HepG2 (cell line): ENCODE measurements around the gene SYS1. TPM values are rescaled to one million over a fixed set of nuclear protein-coding genes. Genes with fewer than 3 reads are reported as not detected.

ENCODE experiments used
- CBX2 ChIP-seq, 2 experiments: fragments of 200-600 bp in 1 of 2; sonication (generic); formaldehyde crosslinking in 1 of 2; IDR thresholded peaks; 2 replicates each; pipeline versions ENCODE4 v1.7.0 to v1.8.1; 2018 to 2022; ENCODE audit warnings: low read depth in 2 of 2, low read length in 1 of 2, mild to moderate bottlenecking in 1 of 2, missing genetic modification reagents in 1 of 2
- FOSL2 ChIP-seq: sonication (generic); formaldehyde crosslinking; IDR thresholded peaks from 2 replicates; pipeline ENCODE4 v1.4.0; 2020; ENCODE audit warnings: missing genetic modification reagents
- GATAD2A ChIP-seq: IDR thresholded peaks from 2 replicates; pipeline ENCODE4 v1.6.1; 2016
- HMG20A ChIP-seq: IDR thresholded peaks from 2 replicates; pipeline ENCODE4 v1.6.1; 2016; ENCODE audit warnings: borderline replicate concordance
- HNF4G ChIP-seq, 2 experiments: sonication (generic) in 1 of 2; formaldehyde crosslinking in 1 of 2; IDR thresholded peaks; 2 replicates each; pipeline versions ENCODE4 v1.4.0 to v1.6.1; 2011 to 2020; ENCODE audit warnings: borderline replicate concordance in 2 of 2, low read depth in 2 of 2, mild to moderate bottlenecking in 2 of 2, low read length in 1 of 2, missing genetic modification reagents in 1 of 2, moderate library complexity in 1 of 2
- NPAS2 ChIP-seq: sonication (generic); formaldehyde crosslinking; IDR thresholded peaks from 2 replicates; pipeline ENCODE4 v1.8.0; 2022; ENCODE audit warnings: mild to moderate bottlenecking, missing genetic modification reagents, borderline replicate concordance
- ONECUT2 ChIP-seq: sonication (generic); formaldehyde crosslinking; IDR thresholded peaks from 2 replicates; pipeline ENCODE4 v1.4.0; 2020; ENCODE audit warnings: missing genetic modification reagents
- RFXAP ChIP-seq: sonication (generic); formaldehyde crosslinking; IDR thresholded peaks from 2 replicates; pipeline ENCODE4 v1.4.0; 2020; ENCODE audit warnings: missing genetic modification reagents, borderline replicate concordance
- SATB2 ChIP-seq: sonication (generic); formaldehyde crosslinking; IDR thresholded peaks from 2 replicates; pipeline ENCODE4 v1.5.0; 2020; ENCODE audit warnings: missing genetic modification reagents
- SCMH1 ChIP-seq: sonication (generic); formaldehyde crosslinking; IDR thresholded peaks from 2 replicates; pipeline ENCODE4 v1.9.0; 2021; ENCODE audit warnings: missing genetic modification reagents, mild to moderate bottlenecking, borderline replicate concordance
- SP1 ChIP-seq, 2 experiments: fragments of 450-650 bp in 1 of 2; sonication (generic) in 1 of 2; formaldehyde crosslinking in 1 of 2; IDR thresholded peaks; 2 replicates each; pipeline versions ENCODE4 v1.4.0 to v1.6.1; 2016 to 2020; ENCODE audit warnings: missing genetic modification reagents in 1 of 2
- TAF1 ChIP-seq: sonication (generic); formaldehyde crosslinking; IDR thresholded peaks from 2 replicates; pipeline ENCODE4 v1.4.0; 2020; ENCODE audit warnings: missing genetic modification reagents
- ZKSCAN1 ChIP-seq: fragments of 150-350 bp; IDR thresholded peaks from 2 replicates; pipeline ENCODE4 v1.6.1; 2014; ENCODE audit warnings: low read length
- ZNF296 ChIP-seq: sonication (generic); formaldehyde crosslinking; conservative IDR thresholded peaks from 2 replicates; pipeline ENCODE4 v1.5.0; 2020; ENCODE audit warnings: mild to moderate bottlenecking, missing genetic modification reagents
- ZNF367 ChIP-seq: sonication (generic); formaldehyde crosslinking; IDR thresholded peaks from 2 replicates; pipeline ENCODE4 v1.4.0; 2020; ENCODE audit warnings: missing genetic modification reagents, borderline replicate concordance
- ZNF563 ChIP-seq: sonication (generic); formaldehyde crosslinking; IDR thresholded peaks from 2 replicates; pipeline ENCODE4 v1.8.0; 2022; ENCODE audit warnings: mild to moderate bottlenecking, moderate library complexity, missing genetic modification reagents
- ZNF776 ChIP-seq: sonication (generic); formaldehyde crosslinking; IDR thresholded peaks from 2 replicates; pipeline ENCODE4 v1.4.0; 2020; ENCODE audit warnings: mild to moderate bottlenecking, missing genetic modification reagents
- ZSCAN30 ChIP-seq: sonication (generic); formaldehyde crosslinking; IDR thresholded peaks from 2 replicates; pipeline ENCODE4 v1.5.0; 2020; ENCODE audit warnings: mild to moderate bottlenecking, missing genetic modification reagents
- polyA plus RNA-seq, 8 experiments: library from polyadenylated mRNA; depleted of rRNA in 3 of 8; stranded (reverse) in 7 of 8; unstranded in 1 of 8; fragments of >200 nt; fragmentation: Illumina TruSeq in 4 of 8; extraction: Trizol in 4 of 8; gene quantifications; 2 replicates each; pipeline versions ENCODE4 v1.2.1 to v1.2.3, GENCODE V29; 2011 to 2016; ENCODE audit warnings: low read depth in 4 of 8, missing spikeins in 1 of 8, mixed read lengths in 1 of 8; ENCODE audit not compliant: insufficient read depth in 1 of 8
- total RNA-seq, 5 experiments: library from RNA; depleted of rRNA; stranded (reverse); fragments of >200 nt; fragmentation: Illumina TruSeq; extraction: Trizol; gene quantifications; 2 replicates each; pipeline ENCODE4 v1.2.3, GENCODE V29; 2016; ENCODE audit warnings: low read depth in 1 of 5
- TF ChIP-seq, protein P1 (sequence below): sonication (generic); formaldehyde crosslinking; IDR thresholded peaks from 2 replicates; pipeline ENCODE4 v1.4.0; 2020; ENCODE audit warnings: missing genetic modification reagents
- TF ChIP-seq, protein P2 (sequence below): sonication (generic); formaldehyde crosslinking; IDR thresholded peaks from 2 replicates; pipeline ENCODE4 v1.5.0; 2020; ENCODE audit warnings: mild to moderate bottlenecking, missing genetic modification reagents
- TF ChIP-seq, protein P3 (sequence below): sonication (generic); formaldehyde crosslinking; IDR thresholded peaks from 2 replicates; pipeline ENCODE4 v1.5.1; 2020; ENCODE audit warnings: missing genetic modification reagents, mild to moderate bottlenecking, borderline replicate concordance

Gene SYS1
- total and polyA plus RNA-seq, 2 of the 13 experiments (the other 11 are each of a cell fraction or from before 2014, with no cell fraction given) = 38.3 to 65.6 TPM

GRCh38 chr20:45341939-45342854 lies 20.8 kb upstream of the SYS1 start (continued):
- TF ChIP-seq CBX2 (IDR thresholded peaks at IDR 0.05; ENCODE audit: low read depth, low read length) = no peak
- TF ChIP-seq CBX2 (CRISPR knock-in tag; IDR thresholded peaks at IDR 0.05; ENCODE audit: low read depth) = no peak
- TF ChIP-seq, protein P1, sequence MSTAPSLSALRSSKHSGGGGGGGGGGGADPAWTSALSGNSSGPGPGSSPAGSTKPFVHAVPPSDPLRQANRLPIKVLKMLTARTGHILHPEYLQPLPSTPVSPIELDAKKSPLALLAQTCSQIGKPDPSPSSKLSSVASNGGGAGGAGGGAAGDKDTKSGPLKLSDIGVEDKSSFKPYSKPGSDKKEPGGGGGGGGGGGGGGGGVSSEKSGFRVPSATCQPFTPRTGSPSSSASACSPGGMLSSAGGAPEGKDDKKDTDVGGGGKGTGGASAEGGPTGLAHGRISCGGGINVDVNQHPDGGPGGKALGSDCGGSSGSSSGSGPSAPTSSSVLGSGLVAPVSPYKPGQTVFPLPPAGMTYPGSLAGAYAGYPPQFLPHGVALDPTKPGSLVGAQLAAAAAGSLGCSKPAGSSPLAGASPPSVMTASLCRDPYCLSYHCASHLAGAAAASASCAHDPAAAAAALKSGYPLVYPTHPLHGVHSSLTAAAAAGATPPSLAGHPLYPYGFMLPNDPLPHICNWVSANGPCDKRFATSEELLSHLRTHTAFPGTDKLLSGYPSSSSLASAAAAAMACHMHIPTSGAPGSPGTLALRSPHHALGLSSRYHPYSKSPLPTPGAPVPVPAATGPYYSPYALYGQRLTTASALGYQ = peak; percentile 49; the same call in 1 of the 2 replicates
- no peak for TF ChIP-seq SATB2 (CRISPR knock-in tag)
- no peak for TF ChIP-seq FOSL2 (CRISPR knock-in tag)
- TF ChIP-seq, protein P2, sequence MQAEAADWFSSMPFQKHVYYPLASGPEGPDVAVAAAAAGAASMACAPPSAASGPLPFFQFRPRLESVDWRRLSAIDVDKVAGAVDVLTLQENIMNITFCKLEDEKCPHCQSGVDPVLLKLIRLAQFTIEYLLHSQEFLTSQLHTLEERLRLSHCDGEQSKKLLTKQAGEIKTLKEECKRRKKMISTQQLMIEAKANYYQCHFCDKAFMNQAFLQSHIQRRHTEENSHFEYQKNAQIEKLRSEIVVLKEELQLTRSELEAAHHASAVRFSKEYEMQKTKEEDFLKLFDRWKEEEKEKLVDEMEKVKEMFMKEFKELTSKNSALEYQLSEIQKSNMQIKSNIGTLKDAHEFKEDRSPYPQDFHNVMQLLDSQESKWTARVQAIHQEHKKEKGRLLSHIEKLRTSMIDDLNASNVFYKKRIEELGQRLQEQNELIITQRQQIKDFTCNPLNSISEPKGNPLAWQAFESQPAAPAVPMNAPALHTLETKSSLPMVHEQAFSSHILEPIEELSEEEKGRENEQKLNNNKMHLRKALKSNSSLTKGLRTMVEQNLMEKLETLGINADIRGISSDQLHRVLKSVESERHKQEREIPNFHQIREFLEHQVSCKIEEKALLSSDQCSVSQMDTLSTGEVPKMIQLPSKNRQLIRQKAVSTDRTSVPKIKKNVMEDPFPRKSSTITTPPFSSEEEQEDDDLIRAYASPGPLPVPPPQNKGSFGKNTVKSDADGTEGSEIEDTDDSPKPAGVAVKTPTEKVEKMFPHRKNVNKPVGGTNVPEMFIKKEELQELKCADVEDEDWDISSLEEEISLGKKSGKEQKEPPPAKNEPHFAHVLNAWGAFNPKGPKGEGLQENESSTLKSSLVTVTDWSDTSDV = no peak
- TF ChIP-seq ZNF776 (CRISPR knock-in tag) = peak; percentile 45; the same call in 1 of the 2 replicates
- TF ChIP-seq ZSCAN30 (CRISPR knock-in tag) = no peak
- TF ChIP-seq, protein P3, sequence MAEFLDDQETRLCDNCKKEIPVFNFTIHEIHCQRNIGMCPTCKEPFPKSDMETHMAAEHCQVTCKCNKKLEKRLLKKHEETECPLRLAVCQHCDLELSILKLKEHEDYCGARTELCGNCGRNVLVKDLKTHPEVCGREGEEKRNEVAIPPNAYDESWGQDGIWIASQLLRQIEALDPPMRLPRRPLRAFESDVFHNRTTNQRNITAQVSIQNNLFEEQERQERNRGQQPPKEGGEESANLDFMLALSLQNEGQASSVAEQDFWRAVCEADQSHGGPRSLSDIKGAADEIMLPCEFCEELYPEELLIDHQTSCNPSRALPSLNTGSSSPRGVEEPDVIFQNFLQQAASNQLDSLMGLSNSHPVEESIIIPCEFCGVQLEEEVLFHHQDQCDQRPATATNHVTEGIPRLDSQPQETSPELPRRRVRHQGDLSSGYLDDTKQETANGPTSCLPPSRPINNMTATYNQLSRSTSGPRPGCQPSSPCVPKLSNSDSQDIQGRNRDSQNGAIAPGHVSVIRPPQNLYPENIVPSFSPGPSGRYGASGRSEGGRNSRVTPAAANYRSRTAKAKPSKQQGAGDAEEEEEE (CRISPR knock-in tag) = no peak
- no peak for TF ChIP-seq ZNF296
- TF ChIP-seq TAF1 (CRISPR knock-in tag) = peak; percentile 36; the same call in 1 of the 2 replicates
- TF ChIP-seq NPAS2 (CRISPR knock-in tag) = no peak
- TF ChIP-seq SCMH1 = no peak
- TF ChIP-seq RFXAP (CRISPR knock-in tag) = no peak
- no peak for TF ChIP-seq HNF4G (IDR thresholded peaks at IDR 0.05; ENCODE audit: borderline replicate concordance, low read depth, low read length)
- TF ChIP-seq HNF4G (CRISPR knock-in tag; IDR thresholded peaks at IDR 0.05; ENCODE audit: borderline replicate concordance, low read depth) = peak; percentile 65; the same call in 1 of the 2 replicates
- TF ChIP-seq HMG20A (CRISPR knock-in tag) = no peak
- no peak for TF ChIP-seq ZNF367 (CRISPR knock-in tag)
- TF ChIP-seq GATAD2A = peak; percentile 83
- TF ChIP-seq ZKSCAN1 = no peak
- no peak for TF ChIP-seq ZNF563 (CRISPR knock-in tag)
- TF ChIP-seq ONECUT2 (CRISPR knock-in tag) = no peak
- TF ChIP-seq SP1 (IDR thresholded peaks at IDR 0.05) = no peak
- no peak; the same call in 1 of the 2 replicates for TF ChIP-seq SP1 (CRISPR knock-in tag; IDR thresholded peaks at IDR 0.05)
